ENCODE results near the gene TNFAIP2. TPM values are rescaled to one million over a fixed set of nuclear protein-coding genes. Genes with fewer than 3 reads are reported as not detected.
"Not testable (repeated sequence)": the region's sequence is repeated elsewhere in the genome, so short reads cannot be mapped to it uniquely, and the experiment has no call there.

TNFAIP2 gene
- total RNA-seq, 1 donor from 2014 or later, result 82.7 TPM

DNA sequence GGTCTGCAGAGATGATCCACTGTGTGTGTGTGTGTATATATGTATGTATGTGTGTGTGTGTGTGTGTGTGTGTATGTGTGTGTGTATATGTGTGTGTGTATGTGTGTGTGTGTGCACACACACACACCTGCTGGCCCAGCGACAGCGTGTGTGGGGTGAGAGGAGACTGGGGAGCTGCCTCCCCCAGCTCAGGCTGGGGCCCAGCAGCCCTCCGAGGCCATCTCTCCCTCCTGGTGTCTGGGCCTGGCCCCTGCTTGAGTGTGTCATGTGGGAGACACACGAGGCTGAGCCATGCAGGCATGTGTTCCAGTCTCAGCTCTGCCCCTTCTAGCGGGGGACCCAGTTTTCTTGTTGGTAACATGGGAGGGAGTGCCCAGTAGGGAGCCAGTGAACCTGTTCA lies 10.0 kb upstream of the TNFAIP2 start:
- H3K9me3 ChIP-seq, result no peaks in the 10 kb centered on the region
- H3K27me3 ChIP-seq, result no peaks in the 10 kb centered on the region
- no peaks in the 10 kb centered on the region for H3K36me3 ChIP-seq
- DNase-seq (ENCODE audit: extremely low spot score in 2 of 2), result no peak
- H3K4me1 ChIP-seq, result peaks cover 59% of the 10 kb centered on the region
- no peak overlapping the region for H3K27ac ChIP-seq
- intact Hi-C loops (cut with DNase I), result no loop called here
- H3K4me3 ChIP-seq, result no peak overlapping the region
- no peak for TF ChIP-seq POLR2AphosphoS5 (IDR thresholded peaks at IDR 0.05; ENCODE audit: insufficient read depth in 1 of 2, low read depth in 1 of 2)
- TF ChIP-seq POLR2A (IDR thresholded peaks at IDR 0.05), result no peak
- TF ChIP-seq, protein P1, sequence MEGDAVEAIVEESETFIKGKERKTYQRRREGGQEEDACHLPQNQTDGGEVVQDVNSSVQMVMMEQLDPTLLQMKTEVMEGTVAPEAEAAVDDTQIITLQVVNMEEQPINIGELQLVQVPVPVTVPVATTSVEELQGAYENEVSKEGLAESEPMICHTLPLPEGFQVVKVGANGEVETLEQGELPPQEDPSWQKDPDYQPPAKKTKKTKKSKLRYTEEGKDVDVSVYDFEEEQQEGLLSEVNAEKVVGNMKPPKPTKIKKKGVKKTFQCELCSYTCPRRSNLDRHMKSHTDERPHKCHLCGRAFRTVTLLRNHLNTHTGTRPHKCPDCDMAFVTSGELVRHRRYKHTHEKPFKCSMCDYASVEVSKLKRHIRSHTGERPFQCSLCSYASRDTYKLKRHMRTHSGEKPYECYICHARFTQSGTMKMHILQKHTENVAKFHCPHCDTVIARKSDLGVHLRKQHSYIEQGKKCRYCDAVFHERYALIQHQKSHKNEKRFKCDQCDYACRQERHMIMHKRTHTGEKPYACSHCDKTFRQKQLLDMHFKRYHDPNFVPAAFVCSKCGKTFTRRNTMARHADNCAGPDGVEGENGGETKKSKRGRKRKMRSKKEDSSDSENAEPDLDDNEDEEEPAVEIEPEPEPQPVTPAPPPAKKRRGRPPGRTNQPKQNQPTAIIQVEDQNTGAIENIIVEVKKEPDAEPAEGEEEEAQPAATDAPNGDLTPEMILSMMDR (IDR thresholded peaks at IDR 0.05), result no peak

DNA sequence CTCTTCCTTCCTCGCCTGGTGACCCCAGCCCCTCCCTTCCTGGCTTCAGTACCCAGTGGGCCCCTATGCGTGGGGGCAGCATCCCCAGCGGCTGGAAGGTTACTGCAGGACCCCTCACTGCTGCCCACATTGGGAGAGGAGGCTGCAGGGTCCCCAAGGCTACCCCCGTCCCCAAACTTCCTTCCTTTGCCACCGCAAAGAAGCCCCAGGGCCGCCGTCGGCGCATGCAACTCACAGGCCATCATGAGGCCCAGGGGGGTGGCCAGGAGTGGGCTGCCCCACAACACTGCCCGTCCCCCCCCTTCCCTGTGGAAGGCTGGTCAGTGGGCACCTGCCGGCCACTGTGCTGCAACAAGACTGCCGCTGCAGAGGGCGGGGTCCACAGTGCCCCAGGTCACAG lies 9.5 kb upstream of the TNFAIP2 start:
- H3K36me3 ChIP-seq, result no peaks in the 10 kb centered on the region
- H3K4me1 ChIP-seq, result peaks cover 60% of the 10 kb centered on the region
- no peaks in the 10 kb centered on the region for H3K27me3 ChIP-seq
- intact Hi-C loops (cut with DNase I), result no loop called here
- H3K9me3 ChIP-seq, result no peaks in the 10 kb centered on the region
- no peak for DNase-seq (ENCODE audit: extremely low spot score in 2 of 2)
- no peak overlapping the region for H3K4me3 ChIP-seq
- no peak for TF ChIP-seq POLR2AphosphoS5 (IDR thresholded peaks at IDR 0.05; ENCODE audit: insufficient read depth in 1 of 2, low read depth in 1 of 2)
- no peak for TF ChIP-seq POLR2A (IDR thresholded peaks at IDR 0.05)
- TF ChIP-seq, protein P1 (IDR thresholded peaks at IDR 0.05), result no peak
- peak overlapping the region; percentile 71 for H3K27ac ChIP-seq

DNA sequence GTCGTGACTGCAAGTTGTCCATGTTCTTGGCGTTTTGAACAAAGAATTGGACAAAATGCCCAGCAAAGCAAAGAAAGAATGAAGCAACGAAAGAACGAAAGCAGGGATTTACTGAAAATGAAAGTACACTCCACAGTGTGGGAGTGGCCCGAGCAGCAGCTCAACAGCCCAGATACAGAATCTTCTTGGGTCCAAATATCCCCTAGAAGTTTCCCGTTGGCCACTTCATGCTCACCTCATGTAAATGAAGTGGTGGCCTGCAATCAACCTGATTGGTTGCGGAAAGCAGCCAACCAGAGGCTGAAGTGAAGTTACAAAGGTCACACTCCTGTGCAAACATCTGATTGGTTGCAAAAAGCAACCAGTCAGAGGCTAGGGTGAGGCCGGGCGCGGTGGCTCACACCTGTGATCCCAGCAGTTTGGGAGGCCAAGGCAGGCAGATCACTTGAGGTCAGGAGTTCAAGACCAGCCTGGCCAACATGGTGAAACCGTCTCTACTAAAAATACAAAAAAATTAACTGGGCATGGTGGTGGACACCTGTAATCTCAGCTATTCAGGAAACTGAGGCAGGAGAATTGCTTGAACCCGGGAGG lies 8.1 kb upstream of the TNFAIP2 start:
- Histone ChIP-seq H3K4me3 (peak overlapping the region in 1 of 2 donors; percentile 9), H3K27ac (peak overlapping the region; percentile 71), H3K4me1 (peaks cover 56% of the 10 kb centered on the region)
- DNase-seq (ENCODE audit: extremely low spot score in 2 of 2); H3K27me3 ChIP-seq; H3K9me3 ChIP-seq; intact Hi-C loops (cut with DNase I); H3K36me3 ChIP-seq: not testable (repeated sequence)
- TF ChIP-seq, protein P1 (IDR thresholded peaks at IDR 0.05), result peak in 1 of 3 experiments; percentile 1

DNA sequence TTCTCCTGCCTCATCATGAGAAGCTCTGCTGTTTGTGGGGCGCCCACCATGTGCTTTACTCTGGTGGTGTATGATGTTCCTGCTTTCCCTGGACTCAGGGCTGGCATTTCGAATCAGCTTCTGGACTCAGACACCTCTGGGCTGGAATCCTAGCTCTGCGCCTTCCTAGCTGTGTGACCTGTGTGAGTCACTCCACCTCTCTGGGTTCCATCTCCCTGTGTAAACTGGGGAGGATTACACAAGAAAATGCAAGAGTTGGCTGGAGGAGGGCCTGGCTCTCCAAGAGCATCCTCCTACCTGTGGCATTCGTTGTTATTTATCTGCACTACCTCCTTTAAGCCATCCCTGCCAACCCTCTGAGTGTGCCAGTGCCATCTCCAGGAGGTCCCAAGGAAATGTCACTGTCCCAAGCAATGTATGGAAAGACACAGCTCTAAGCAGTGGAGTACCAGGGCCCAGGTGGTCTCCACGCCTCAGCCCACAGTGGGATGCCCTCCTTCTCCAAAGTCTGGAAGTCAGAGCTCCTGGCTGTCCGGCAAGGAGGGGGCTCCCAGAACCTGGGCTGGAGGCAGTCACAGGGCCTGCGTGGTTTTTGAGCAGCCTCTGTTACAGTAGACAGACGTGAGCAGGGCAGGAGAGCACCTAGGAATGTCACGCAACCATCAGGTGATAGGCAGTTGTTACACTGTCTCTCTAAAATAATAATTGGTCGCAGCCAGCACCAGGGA lies 7.3 kb upstream of the TNFAIP2 start:
- Histone ChIP-seq H3K4me3 (no peak overlapping the region), H3K36me3 (no peaks in the 10 kb centered on the region), H3K9me3 (no peaks in the 10 kb centered on the region), H3K27ac (peak overlapping the region; percentile 71), H3K27me3 (no peaks in the 10 kb centered on the region), H3K4me1 (peaks cover 54% of the 10 kb centered on the region)
- intact Hi-C loops (cut with DNase I), result no loop called here
- no peak for DNase-seq (ENCODE audit: extremely low spot score in 2 of 2)
- no peak for TF ChIP-seq POLR2AphosphoS5 (IDR thresholded peaks at IDR 0.05; ENCODE audit: insufficient read depth in 1 of 2, low read depth in 1 of 2)

DNA sequence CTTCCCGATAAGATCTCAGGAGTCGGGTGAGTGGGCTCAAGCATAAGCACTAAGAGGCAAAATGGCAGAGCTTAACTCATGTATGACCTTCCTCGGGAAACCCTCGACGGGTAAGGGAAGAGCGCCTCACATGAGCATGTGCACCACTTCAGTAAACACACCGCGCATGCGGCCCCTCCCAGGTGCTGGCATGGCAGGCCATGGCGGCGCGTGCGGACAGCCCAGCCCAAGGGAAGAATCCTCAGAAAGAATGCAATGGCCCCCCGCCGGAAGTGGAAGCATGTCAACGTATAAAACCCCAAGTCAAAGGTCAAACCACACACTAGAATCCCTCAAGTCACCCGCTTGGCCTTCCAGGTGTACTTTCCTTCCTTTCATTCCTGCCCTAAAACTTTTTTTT lies 6.6 kb upstream of the TNFAIP2 start:
- H3K36me3 ChIP-seq, result no peaks in the 10 kb centered on the region
- H3K9me3 ChIP-seq, result no peaks in the 10 kb centered on the region
- no peak overlapping the region for H3K27ac ChIP-seq
- no peak for DNase-seq (ENCODE audit: extremely low spot score in 2 of 2)
- intact Hi-C loops (cut with DNase I), result no loop called here
- no peaks in the 10 kb centered on the region for H3K27me3 ChIP-seq
- TF ChIP-seq POLR2A (IDR thresholded peaks at IDR 0.05) (no peak), POLR2AphosphoS5 (IDR thresholded peaks at IDR 0.05; ENCODE audit: insufficient read depth in 1 of 2, low read depth in 1 of 2) (no peak)
- TF ChIP-seq, protein P1 (IDR thresholded peaks at IDR 0.05), result no peak
- H3K4me3 ChIP-seq, result no peak overlapping the region
- H3K4me1 ChIP-seq, result peaks cover 54% of the 10 kb centered on the region

DNA sequence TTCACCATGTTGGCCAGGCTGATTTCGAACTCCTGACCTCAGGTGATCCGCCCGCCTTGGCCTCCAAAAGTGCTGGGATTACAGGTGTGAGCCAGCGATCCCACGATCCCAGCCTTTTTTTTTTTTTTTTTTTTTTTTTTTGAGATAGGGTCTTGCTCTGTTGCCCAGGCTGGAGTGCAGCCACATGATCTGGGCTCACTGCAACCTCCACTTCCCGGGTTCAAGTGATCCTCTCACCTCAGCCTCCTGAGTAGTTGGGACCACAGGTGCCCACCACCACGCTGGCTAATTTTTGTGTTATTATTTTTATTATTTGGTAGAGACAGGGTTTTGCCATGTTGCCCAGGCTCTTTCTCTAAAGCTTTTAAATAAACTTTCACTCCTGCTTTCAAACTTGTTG lies 5.8 kb upstream of the TNFAIP2 start:
- intact Hi-C loops (cut with DNase I); H3K36me3 ChIP-seq; H3K9me3 ChIP-seq; H3K27me3 ChIP-seq; H3K4me3 ChIP-seq; DNase-seq (ENCODE audit: extremely low spot score in 2 of 2); H3K27ac ChIP-seq: not testable (repeated sequence)
- peaks cover 54% of the 10 kb centered on the region for H3K4me1 ChIP-seq
